Fibroblast of villous mesenchyme (primary cell): ENCODE measurements around the gene SRPK2. TPM values are rescaled to one million over a fixed set of nuclear protein-coding genes. Genes with fewer than 3 reads are reported as not detected.
"Not testable (repeated sequence)": the region's sequence is repeated elsewhere in the genome, so short reads cannot be mapped to it uniquely, and the experiment has no call there.

Experiments
- DNase-seq: peaks from one replicate; pipeline ENCODE4 v3.0.0-alpha.2; 2010; ENCODE audit warnings: low read depth
- H3K4me3 ChIP-seq: 2 replicates; pipeline ENCODE4 v1.5.1; 2011; ENCODE audit warnings: low read depth, mild to moderate bottlenecking, low read length
- total RNA-seq: library from RNA; depleted of rRNA; stranded (reverse); fragments of >200 nt; gene quantifications from 2 replicates; pipeline ENCODE4 v1.2.3, GENCODE V29; 2012
- TF ChIP-seq, protein P1 (sequence below): IDR thresholded peaks from 2 replicates; pipeline ENCODE4 v1.5.1; 2012; ENCODE audit warnings: low read depth, mild to moderate bottlenecking, low read length; ENCODE audit not compliant: insufficient read depth

The SRPK2 gene
- total RNA-seq, 1 donor = 60.9 TPM

- TF ChIP-seq, protein P1, sequence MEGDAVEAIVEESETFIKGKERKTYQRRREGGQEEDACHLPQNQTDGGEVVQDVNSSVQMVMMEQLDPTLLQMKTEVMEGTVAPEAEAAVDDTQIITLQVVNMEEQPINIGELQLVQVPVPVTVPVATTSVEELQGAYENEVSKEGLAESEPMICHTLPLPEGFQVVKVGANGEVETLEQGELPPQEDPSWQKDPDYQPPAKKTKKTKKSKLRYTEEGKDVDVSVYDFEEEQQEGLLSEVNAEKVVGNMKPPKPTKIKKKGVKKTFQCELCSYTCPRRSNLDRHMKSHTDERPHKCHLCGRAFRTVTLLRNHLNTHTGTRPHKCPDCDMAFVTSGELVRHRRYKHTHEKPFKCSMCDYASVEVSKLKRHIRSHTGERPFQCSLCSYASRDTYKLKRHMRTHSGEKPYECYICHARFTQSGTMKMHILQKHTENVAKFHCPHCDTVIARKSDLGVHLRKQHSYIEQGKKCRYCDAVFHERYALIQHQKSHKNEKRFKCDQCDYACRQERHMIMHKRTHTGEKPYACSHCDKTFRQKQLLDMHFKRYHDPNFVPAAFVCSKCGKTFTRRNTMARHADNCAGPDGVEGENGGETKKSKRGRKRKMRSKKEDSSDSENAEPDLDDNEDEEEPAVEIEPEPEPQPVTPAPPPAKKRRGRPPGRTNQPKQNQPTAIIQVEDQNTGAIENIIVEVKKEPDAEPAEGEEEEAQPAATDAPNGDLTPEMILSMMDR = no peak
- no peak for DNase-seq
- H3K4me3 ChIP-seq = no peak overlapping the region
Observed at GRCh38 chr7:105202616-105203015, 186.1 kb downstream of the SRPK2 start.

DNA sequence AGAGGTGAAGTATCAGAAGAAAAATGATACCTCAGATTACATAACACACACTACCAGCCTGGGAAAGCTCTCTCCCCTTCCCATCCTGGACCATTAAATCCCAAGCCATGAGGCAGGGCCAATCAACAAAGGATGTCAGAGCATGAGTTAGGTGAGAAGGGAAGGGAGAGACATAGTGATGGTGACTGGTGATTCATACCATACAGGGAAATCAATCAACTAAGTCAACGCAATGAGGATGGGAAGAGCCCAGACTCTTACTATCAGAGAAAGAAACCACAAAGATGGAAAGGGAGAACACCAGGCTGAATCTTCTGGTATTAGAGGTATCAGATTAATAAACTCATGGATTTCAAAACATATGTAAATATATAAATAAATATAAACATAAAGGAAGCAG, 189.3 kb downstream of the SRPK2 start:
- no peak for DNase-seq
- TF ChIP-seq, protein P1 = no peak

DNA sequence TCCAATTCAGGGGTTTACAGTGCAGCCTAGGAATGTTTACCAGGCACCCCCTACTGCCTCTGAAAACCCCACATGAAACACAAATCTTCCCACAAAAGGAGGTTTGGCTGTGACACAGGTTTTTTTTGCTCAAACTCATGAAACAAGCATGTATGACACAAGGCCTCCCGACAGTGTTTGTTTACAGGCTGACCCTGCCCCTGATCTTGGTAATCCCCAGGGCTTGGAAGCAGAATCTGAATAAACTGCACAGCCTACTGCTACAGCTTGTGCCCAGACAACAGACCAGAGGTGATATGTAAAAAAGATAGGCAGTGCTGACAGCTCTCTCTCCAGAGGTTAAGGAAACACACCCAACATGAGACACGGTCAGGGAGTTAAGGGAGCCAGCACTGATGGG, 190.5 kb downstream of the SRPK2 start:
- DNase-seq = peak; percentile 83
- TF ChIP-seq, protein P1 = no peak
- H3K4me3 ChIP-seq = no peak overlapping the region

More for the DNA sequence above, 189.3 kb downstream of the SRPK2 start:
- no peak overlapping the region for H3K4me3 ChIP-seq

GRCh38 chr7:105196473-105196872, 192.2 kb downstream of the SRPK2 start:
- no peak for DNase-seq
- TF ChIP-seq, protein P1 = no peak

DNA sequence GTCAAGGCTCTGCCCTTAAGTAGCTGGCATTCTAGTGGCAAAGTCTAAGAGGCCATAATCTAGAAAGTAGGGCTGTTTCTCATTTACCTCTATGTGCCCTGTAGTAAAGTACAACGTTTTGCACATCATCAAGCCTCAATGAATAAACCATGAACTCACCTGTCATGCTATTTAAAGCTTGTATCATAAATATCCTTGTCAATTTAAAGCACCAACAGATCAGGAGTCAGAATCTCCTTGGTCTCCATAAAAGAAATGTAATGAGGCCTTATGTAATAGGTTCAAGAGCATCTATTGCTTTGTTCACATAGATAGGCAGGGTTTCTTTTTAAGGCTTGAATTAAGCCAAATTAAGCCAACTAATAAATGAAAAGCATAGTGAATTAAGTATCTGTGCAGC, 192.8 kb downstream of the SRPK2 start:
- no peak overlapping the region for H3K4me3 ChIP-seq
- DNase-seq = no peak
- TF ChIP-seq, protein P1 = no peak

More at GRCh38 chr7:105196473-105196872, 192.2 kb downstream of the SRPK2 start:
- no peak overlapping the region for H3K4me3 ChIP-seq

- not testable (repeated sequence) for DNase-seq, H3K4me3 ChIP-seq
Observed at GRCh38 chr7:105194959-105195358, 193.8 kb downstream of the SRPK2 start.

DNA sequence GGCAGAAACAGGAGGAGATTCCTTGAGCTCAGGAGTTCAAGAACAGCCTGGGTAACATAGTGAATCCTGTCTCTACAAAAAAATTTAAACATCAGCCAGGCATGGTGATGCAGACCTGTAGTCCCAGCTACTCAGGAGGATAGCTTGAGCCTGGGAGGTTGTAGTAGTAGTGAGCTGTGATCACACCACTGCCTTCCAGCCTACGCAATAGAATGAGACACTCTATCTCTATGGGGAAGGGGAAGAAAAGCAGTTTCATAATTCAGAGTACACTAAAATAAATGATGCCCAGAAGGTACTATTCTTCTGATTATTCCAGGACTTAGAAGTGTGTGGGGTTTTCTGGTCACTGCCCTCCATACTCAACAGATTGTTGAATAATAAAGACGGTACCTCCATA, 197.4 kb downstream of the SRPK2 start:
- TF ChIP-seq, protein P1 = no peak
- H3K4me3 ChIP-seq = no peak overlapping the region
- no peak for DNase-seq
